ENCODE data around the gene ALK. TPM values are rescaled to one million over a fixed set of nuclear protein-coding genes. Genes with fewer than 3 reads are reported as not detected.

Gene ALK
- total RNA-seq, 1 experiment from 2014 or later = 0.07 TPM

DNA sequence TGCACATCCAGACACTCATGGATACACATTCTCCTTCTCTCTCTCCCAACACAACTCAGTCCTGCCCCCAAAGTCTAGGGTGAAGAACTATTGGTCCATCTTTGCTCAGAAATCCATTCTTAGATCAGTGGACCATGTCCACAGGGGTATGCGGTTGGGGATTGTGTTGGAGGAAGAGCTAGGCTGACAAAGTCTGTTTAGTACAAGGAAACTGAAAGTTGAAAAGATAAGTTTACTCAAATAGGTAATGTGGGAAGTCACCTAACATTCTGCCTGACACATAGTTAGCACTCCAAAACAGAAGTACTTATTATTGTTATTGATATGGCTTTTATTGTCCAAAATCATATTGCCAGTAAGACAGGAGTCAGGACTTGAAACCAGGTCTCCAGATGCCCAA is 55.9 kb downstream of the ALK start:
- Mint-ChIP-seq H3K27ac (ENCODE audit: low read depth, unreplicated experiment) (no peak overlapping the region), H3K36me3 (ENCODE audit: insufficient read depth, unreplicated experiment) (no peaks in the 10 kb centered on the region), H3K4me1 (ENCODE audit: insufficient read depth, unreplicated experiment) (no peaks in the 10 kb centered on the region), H3K9me3 (ENCODE audit: unreplicated experiment) (no peaks in the 10 kb centered on the region), H3K4me3 (ENCODE audit: unreplicated experiment) (no peak overlapping the region), H3K27me3 (ENCODE audit: insufficient read depth, unreplicated experiment) (peaks cover 82% of the 10 kb centered on the region)
- ChIA-PET POLR2A (interaction anchor here (0.5 kb wide), 1 partner anchor 1698 kb away, joined by 3 read pairs; no protein-coding TSS in a partner anchor), CTCF (interaction anchor here (0.6 kb wide), 1 partner anchor 185 kb away, joined by 3 read pairs; no protein-coding TSS in a partner anchor)
- TF ChIP-seq, protein P1, sequence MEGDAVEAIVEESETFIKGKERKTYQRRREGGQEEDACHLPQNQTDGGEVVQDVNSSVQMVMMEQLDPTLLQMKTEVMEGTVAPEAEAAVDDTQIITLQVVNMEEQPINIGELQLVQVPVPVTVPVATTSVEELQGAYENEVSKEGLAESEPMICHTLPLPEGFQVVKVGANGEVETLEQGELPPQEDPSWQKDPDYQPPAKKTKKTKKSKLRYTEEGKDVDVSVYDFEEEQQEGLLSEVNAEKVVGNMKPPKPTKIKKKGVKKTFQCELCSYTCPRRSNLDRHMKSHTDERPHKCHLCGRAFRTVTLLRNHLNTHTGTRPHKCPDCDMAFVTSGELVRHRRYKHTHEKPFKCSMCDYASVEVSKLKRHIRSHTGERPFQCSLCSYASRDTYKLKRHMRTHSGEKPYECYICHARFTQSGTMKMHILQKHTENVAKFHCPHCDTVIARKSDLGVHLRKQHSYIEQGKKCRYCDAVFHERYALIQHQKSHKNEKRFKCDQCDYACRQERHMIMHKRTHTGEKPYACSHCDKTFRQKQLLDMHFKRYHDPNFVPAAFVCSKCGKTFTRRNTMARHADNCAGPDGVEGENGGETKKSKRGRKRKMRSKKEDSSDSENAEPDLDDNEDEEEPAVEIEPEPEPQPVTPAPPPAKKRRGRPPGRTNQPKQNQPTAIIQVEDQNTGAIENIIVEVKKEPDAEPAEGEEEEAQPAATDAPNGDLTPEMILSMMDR (IDR thresholded peaks at IDR 0.05; ENCODE audit: unreplicated experiment) = no peak
- BruUV-seq (replicated peaks) = no TSS peak
- no peak for DNase-seq (ENCODE audit: unreplicated experiment)
- intact Hi-C loops (cut with micrococcal nuclease) = no loop called here

DNA sequence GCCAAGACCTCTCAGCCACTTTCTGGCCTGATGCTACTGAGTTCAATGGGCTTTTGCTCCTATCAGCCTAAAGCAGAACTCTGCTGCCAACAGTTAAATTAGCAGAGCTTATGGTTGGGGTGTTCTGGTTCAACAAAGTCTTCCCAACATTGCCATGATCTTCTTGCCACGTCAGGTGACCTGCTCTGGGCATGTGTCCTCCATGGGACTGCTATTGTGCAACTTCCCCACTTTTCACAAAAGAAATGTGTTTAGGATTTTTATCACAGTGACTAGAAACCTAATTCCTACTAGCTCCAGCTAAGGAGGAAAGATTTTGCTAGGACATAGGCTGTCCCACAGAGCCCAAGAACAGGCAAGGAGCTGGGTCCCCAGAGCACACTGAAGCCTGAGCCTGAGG is 56.4 kb downstream of the ALK start:
- no peak for DNase-seq (ENCODE audit: unreplicated experiment)
- TF ChIP-seq, protein P1 (IDR thresholded peaks at IDR 0.05; ENCODE audit: unreplicated experiment) = no peak
- no peak overlapping the region for H3K4me3 Mint-ChIP-seq (ENCODE audit: unreplicated experiment)
- ChIA-PET POLR2A (no interaction called here), CTCF (interaction anchor here (0.6 kb wide), 1 partner anchor 184 kb away, joined by 3 read pairs; no protein-coding TSS in a partner anchor)
- intact Hi-C loops (cut with micrococcal nuclease) = no loop called here
- no TSS peak for BruUV-seq (replicated peaks)
- H3K9me3 Mint-ChIP-seq (ENCODE audit: unreplicated experiment) = peaks cover under 1% of the 10 kb centered on the region
- H3K36me3 Mint-ChIP-seq (ENCODE audit: insufficient read depth, unreplicated experiment) = peaks cover under 1% of the 10 kb centered on the region
- H3K27ac Mint-ChIP-seq (ENCODE audit: low read depth, unreplicated experiment) = no peak overlapping the region
- H3K27me3 Mint-ChIP-seq (ENCODE audit: insufficient read depth, unreplicated experiment) = peaks cover 87% of the 10 kb centered on the region
- no peaks in the 10 kb centered on the region for H3K4me1 Mint-ChIP-seq (ENCODE audit: insufficient read depth, unreplicated experiment)

DNA sequence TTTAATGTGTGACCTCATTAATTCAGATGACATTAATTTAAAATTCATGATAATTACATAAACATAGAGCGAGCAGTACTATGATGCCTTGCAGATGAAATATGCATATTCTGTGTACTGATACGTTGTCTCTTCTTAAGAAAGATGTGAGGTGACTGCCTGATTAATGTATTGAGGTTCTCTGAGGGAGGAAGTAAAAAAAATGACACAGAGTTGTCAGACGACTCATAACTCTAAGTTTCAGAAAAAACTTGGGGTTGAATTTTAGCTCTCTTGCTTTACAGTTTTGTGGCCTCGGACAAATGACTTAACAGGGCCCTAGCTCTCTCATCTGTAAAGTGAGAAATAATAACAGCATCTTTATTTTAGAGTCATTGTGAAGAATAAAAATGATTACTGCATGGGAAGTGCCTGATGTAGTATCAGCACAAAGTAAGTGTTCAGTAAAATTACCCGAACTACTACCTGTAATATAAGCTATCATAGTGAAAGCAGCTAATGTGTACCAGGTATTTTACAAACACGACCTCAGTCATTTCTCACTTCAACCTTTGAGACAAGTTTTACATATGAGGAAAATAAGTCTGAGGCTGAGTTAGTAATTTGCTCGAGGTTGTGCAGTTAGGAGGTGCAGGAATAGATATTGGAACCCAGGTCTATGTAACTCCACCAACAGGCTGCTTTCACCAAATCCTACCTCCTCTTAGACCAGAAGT is 65.3 kb downstream of the ALK start:
- no peak overlapping the region for H3K27ac Mint-ChIP-seq (ENCODE audit: low read depth, unreplicated experiment)
- no peaks in the 10 kb centered on the region for H3K4me1 Mint-ChIP-seq (ENCODE audit: insufficient read depth, unreplicated experiment)
- H3K4me3 Mint-ChIP-seq (ENCODE audit: unreplicated experiment) = no peak overlapping the region
- DNase-seq (ENCODE audit: unreplicated experiment) = no peak
- ChIA-PET CTCF (interaction anchor here (1.0 kb wide), 1 partner anchor 14 kb away, joined by 3 read pairs; no protein-coding TSS in a partner anchor), POLR2A (no interaction called here)
- TF ChIP-seq, protein P1 (IDR thresholded peaks at IDR 0.05; ENCODE audit: unreplicated experiment) = no peak
- H3K27me3 Mint-ChIP-seq (ENCODE audit: insufficient read depth, unreplicated experiment) = peaks cover 79% of the 10 kb centered on the region
- intact Hi-C loops (cut with micrococcal nuclease) = no loop called here
- no TSS peak for BruUV-seq (replicated peaks)
- peaks cover 4% of the 10 kb centered on the region for H3K36me3 Mint-ChIP-seq (ENCODE audit: insufficient read depth, unreplicated experiment)
- peaks cover 22% of the 10 kb centered on the region for H3K9me3 Mint-ChIP-seq (ENCODE audit: unreplicated experiment)

DNA sequence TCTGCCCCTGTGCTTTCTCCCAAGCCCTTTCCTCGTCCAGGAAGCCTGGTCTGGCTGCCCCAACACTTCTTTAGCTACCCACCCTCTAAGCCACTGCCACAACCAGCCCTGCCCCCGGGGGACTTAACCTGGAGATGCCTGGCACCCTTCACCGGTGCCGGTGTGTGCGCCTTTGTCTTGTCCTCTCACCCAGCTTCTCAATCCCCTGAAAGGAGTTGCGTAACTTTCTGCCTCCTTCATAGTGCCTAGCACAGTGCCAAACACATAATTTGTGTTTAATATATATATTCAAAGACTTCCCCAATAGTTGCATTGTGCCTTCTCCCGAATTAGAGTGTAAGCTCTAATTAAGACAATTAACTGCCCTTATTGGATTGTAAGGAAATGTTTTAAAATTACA is 70.6 kb downstream of the ALK start:
- H3K36me3 Mint-ChIP-seq (ENCODE audit: insufficient read depth, unreplicated experiment) = no peaks in the 10 kb centered on the region
- CTCF ChIA-PET = no interaction called here
- TF ChIP-seq, protein P1 (IDR thresholded peaks at IDR 0.05; ENCODE audit: unreplicated experiment) = no peak
- H3K4me3 Mint-ChIP-seq (ENCODE audit: unreplicated experiment) = no peak overlapping the region
- intact Hi-C loops (cut with micrococcal nuclease) = no loop called here
- no peak for DNase-seq (ENCODE audit: unreplicated experiment)
- H3K4me1 Mint-ChIP-seq (ENCODE audit: insufficient read depth, unreplicated experiment) = no peaks in the 10 kb centered on the region
- H3K27me3 Mint-ChIP-seq (ENCODE audit: insufficient read depth, unreplicated experiment) = peaks cover 85% of the 10 kb centered on the region
- POLR2A ChIA-PET = interaction anchor here (0.5 kb wide), 1 partner anchor 591 kb away, joined by 3 read pairs; no protein-coding TSS in a partner anchor
- H3K27ac Mint-ChIP-seq (ENCODE audit: low read depth, unreplicated experiment) = no peak overlapping the region
- H3K9me3 Mint-ChIP-seq (ENCODE audit: unreplicated experiment) = peaks cover 14% of the 10 kb centered on the region
- BruUV-seq (replicated peaks) = no TSS peak

All from MCF 10A (cell line).